Astrocyte (in vitro differentiated cells and primary cell): ENCODE results near the gene RAP2B. TPM values are rescaled to one million over a fixed set of nuclear protein-coding genes. Genes with fewer than 3 reads are reported as not detected.
A peak's percentile ranks its signal among the peaks of the same experiment; 100 is the strongest.

Experiments used
- DNase-seq: peaks from one replicate; pipeline ENCODE4 v3.0.0-alpha.2; 2010; ENCODE audit warnings: low read depth
- FAIRE-seq: peaks from 2 replicates; lab custom pipeline; 2011; peaks lifted over from hg19 to GRCh38; lab: Jason Lieb, UNC
- H2AFZ ChIP-seq: 2 replicates; pipeline ENCODE4 v1.6.0; 2012; ENCODE audit warnings: low read depth, low read length, inconsistent platforms
- H3K27ac ChIP-seq: 2 replicates; pipeline ENCODE4 v1.5.1; 2011; ENCODE audit warnings: low read depth, low read length, inconsistent platforms
- H3K27me3 ChIP-seq: 2 replicates; pipeline ENCODE4 v1.6.0; 2011; ENCODE audit warnings: low read length, inconsistent platforms; ENCODE audit not compliant: insufficient read depth
- H3K36me3 ChIP-seq: 2 replicates; pipeline ENCODE4 v1.5.1; 2011; ENCODE audit warnings: low read length, inconsistent platforms; ENCODE audit not compliant: insufficient read depth
- H3K4me1 ChIP-seq: 2 replicates; pipeline ENCODE4 v1.5.1; 2011; ENCODE audit warnings: low read length, inconsistent platforms; ENCODE audit not compliant: insufficient read depth
- H3K4me2 ChIP-seq: 2 replicates; pipeline ENCODE4 v1.6.0; 2012; ENCODE audit warnings: low read length, inconsistent platforms
- H3K4me3 ChIP-seq: 2 replicates; pipeline ENCODE4 v1.5.1; 2011; ENCODE audit warnings: low read depth, mild to moderate bottlenecking, low read length, inconsistent platforms; ENCODE audit not compliant: insufficient read depth
- H3K79me2 ChIP-seq: 2 replicates; pipeline ENCODE4 v1.6.0; 2012; ENCODE audit warnings: mild to moderate bottlenecking, low read length, inconsistent platforms; ENCODE audit not compliant: insufficient read depth
- H3K9ac ChIP-seq: 2 replicates; pipeline ENCODE4 v1.6.0; 2012; ENCODE audit warnings: mild to moderate bottlenecking, low read length, inconsistent platforms
- H3K9me3 ChIP-seq: 2 replicates; pipeline ENCODE4 v1.5.1; 2012; ENCODE audit warnings: low read depth, mild to moderate bottlenecking, low read length, inconsistent platforms; ENCODE audit not compliant: insufficient read depth
- H4K20me1 ChIP-seq: 2 replicates; pipeline ENCODE4 v1.6.0; 2012; ENCODE audit warnings: low read length, inconsistent platforms; ENCODE audit not compliant: insufficient read depth
- H3K27ac Mint-ChIP-seq: one replicate; pipeline ENCODE4 v1.8.0; 2021; ENCODE audit warnings: mild to moderate bottlenecking, mixed read lengths; ENCODE audit not compliant: unreplicated experiment
- H3K27me3 Mint-ChIP-seq: one replicate; pipeline ENCODE4 v1.8.0; 2021; ENCODE audit warnings: low read depth, mixed read lengths; ENCODE audit not compliant: unreplicated experiment
- H3K36me3 Mint-ChIP-seq: one replicate; pipeline ENCODE4 v1.8.0; 2021; ENCODE audit warnings: low read depth, mixed read lengths; ENCODE audit not compliant: unreplicated experiment
- H3K4me1 Mint-ChIP-seq: one replicate; pipeline ENCODE4 v1.8.0; 2021; ENCODE audit warnings: low read depth, mixed read lengths; ENCODE audit not compliant: unreplicated experiment
- H3K4me3 Mint-ChIP-seq: one replicate; pipeline ENCODE4 v1.8.0; 2021; ENCODE audit warnings: mild to moderate bottlenecking, moderate library complexity, mixed read lengths; ENCODE audit not compliant: unreplicated experiment
- H3K9me3 Mint-ChIP-seq: one replicate; pipeline ENCODE4 v1.8.0; 2021; ENCODE audit warnings: mild to moderate bottlenecking, mixed read lengths; ENCODE audit not compliant: unreplicated experiment
- EZH2 ChIP-seq: IDR thresholded peaks from 2 replicates; pipeline ENCODE4 v1.6.1; 2012; ENCODE audit warnings: mild to moderate bottlenecking, low read length, inconsistent platforms; ENCODE audit not compliant: insufficient read depth
- total RNA-seq: library from RNA; stranded (reverse); gene quantifications from 2 replicates; pipeline ENCODE4 v1.2.1, GENCODE V29; 2021
- TF ChIP-seq, protein P1 (sequence below): IDR thresholded peaks from 2 replicates; pipeline ENCODE4 v1.5.1; 2011; ENCODE audit warnings: low read depth, mild to moderate bottlenecking, inconsistent platforms, low read length, moderate library complexity; ENCODE audit not compliant: insufficient read depth

RAP2B gene
- total RNA-seq, 1 donor from 2014 or later: 45.4 TPM

DNA sequence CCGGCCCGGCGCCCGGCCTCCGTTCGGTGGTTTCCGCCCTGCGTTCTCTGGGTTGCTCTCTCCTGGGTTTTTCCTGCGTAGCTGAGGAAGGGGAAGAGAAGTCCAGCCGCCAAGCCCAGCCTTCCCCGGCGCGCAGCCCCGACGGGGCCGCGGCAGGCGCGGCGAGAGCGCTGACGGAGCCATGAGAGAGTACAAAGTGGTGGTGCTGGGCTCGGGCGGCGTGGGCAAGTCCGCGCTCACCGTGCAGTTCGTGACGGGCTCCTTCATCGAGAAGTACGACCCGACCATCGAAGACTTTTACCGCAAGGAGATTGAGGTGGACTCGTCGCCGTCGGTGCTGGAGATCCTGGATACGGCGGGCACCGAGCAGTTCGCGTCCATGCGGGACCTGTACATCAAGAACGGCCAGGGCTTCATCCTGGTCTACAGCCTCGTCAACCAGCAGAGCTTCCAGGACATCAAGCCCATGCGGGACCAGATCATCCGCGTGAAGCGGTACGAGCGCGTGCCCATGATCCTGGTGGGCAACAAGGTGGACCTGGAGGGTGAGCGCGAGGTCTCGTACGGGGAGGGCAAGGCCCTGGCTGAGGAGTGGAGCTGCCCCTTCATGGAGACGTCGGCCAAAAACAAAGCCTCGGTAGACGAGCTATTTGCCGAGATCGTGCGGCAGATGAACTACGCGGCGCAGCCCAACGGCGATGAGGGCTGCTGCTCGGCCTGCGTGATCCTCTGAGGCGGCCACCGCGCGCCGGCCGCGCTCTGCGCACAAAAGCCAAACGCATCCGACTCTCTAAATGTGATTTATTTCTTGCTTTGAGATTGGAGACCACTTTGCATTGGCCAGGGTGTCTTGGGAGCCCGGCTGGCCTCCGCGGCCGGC, 727 bp downstream of the RAP2B start:
- no peaks in the 10 kb centered on the region for H3K9me3 ChIP-seq
- no peaks in the 10 kb centered on the region for H3K9me3 Mint-ChIP-seq
- TF ChIP-seq, protein P1, sequence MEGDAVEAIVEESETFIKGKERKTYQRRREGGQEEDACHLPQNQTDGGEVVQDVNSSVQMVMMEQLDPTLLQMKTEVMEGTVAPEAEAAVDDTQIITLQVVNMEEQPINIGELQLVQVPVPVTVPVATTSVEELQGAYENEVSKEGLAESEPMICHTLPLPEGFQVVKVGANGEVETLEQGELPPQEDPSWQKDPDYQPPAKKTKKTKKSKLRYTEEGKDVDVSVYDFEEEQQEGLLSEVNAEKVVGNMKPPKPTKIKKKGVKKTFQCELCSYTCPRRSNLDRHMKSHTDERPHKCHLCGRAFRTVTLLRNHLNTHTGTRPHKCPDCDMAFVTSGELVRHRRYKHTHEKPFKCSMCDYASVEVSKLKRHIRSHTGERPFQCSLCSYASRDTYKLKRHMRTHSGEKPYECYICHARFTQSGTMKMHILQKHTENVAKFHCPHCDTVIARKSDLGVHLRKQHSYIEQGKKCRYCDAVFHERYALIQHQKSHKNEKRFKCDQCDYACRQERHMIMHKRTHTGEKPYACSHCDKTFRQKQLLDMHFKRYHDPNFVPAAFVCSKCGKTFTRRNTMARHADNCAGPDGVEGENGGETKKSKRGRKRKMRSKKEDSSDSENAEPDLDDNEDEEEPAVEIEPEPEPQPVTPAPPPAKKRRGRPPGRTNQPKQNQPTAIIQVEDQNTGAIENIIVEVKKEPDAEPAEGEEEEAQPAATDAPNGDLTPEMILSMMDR: no peak
- TF ChIP-seq EZH2: no peak
- no peaks in the 10 kb centered on the region for H3K27me3 ChIP-seq
- peak overlapping the region; percentile 73 for H2AFZ ChIP-seq
- H4K20me1 ChIP-seq: peaks cover 52% of the 10 kb centered on the region
- peak overlapping the region; percentile 93 for H3K9ac ChIP-seq
- peak overlapping the region; percentile 100 for H3K4me3 Mint-ChIP-seq
- H3K27ac ChIP-seq: peak overlapping the region; percentile 83
- H3K36me3 Mint-ChIP-seq: peaks cover 8% of the 10 kb centered on the region
- H3K36me3 ChIP-seq: no peaks in the 10 kb centered on the region
- peak overlapping the region; percentile 97 for H3K4me3 ChIP-seq
- DNase-seq: peak; percentile 26
- H3K4me1 Mint-ChIP-seq: peaks cover 26% of the 10 kb centered on the region
- peaks cover 17% of the 10 kb centered on the region for H3K4me1 ChIP-seq
- H3K79me2 ChIP-seq: peaks cover 58% of the 10 kb centered on the region
- H3K27me3 Mint-ChIP-seq: no peaks in the 10 kb centered on the region
- H3K4me2 ChIP-seq: peak overlapping the region; percentile 96
- H3K27ac Mint-ChIP-seq: peak overlapping the region; percentile 98
- no peak for FAIRE-seq

- peak overlapping the region; percentile 93 for H3K9ac ChIP-seq
- no peaks in the 10 kb centered on the region for H3K27me3 ChIP-seq
- H2AFZ ChIP-seq: peak overlapping the region; percentile 73
- H3K79me2 ChIP-seq: peaks cover 64% of the 10 kb centered on the region
- no peaks in the 10 kb centered on the region for H3K36me3 ChIP-seq
- Mint-ChIP-seq H3K9me3 (no peaks in the 10 kb centered on the region), H3K36me3 (peaks cover 8% of the 10 kb centered on the region), H3K4me3 (peak overlapping the region; percentile 100), H3K4me1 (peaks cover 30% of the 10 kb centered on the region), H3K27ac (peak overlapping the region; percentile 98), H3K27me3 (no peaks in the 10 kb centered on the region)
- peaks cover 17% of the 10 kb centered on the region for H3K4me1 ChIP-seq
- DNase-seq (peak; percentile 39), FAIRE-seq (no peak)
- H3K4me2 ChIP-seq: peak overlapping the region; percentile 96
- H4K20me1 ChIP-seq: peaks cover 52% of the 10 kb centered on the region
- H3K9me3 ChIP-seq: no peaks in the 10 kb centered on the region
- TF ChIP-seq, protein P1: no peak
- no peak for TF ChIP-seq EZH2
- peak overlapping the region; percentile 83 for H3K27ac ChIP-seq
- peak overlapping the region; percentile 97 for H3K4me3 ChIP-seq
These were observed 1.3 kb downstream of the RAP2B start for GRCh38 chr3:153163393-153163724.
